ENCODE results near the gene KRT82.

DNA sequence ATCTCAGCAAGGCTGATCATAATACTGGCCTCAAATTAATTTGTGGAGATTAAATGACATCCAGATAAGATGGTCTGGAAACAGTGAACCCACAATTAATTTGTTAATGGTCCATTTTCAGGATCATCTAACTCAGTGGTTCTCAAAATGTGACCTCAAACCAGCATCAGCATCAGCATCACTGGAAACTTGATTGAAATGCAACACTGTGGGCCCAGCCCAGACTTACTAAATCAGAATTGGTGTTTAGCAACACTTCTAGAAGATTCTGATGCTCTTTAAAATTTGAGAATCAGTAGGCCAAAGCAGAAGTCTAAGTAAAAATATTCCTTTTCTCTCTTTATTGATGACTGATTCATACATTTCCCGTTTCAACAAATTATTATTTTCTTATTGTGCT, 10.7 kb upstream of the KRT82 start:
- TF ChIP-seq, protein P1, sequence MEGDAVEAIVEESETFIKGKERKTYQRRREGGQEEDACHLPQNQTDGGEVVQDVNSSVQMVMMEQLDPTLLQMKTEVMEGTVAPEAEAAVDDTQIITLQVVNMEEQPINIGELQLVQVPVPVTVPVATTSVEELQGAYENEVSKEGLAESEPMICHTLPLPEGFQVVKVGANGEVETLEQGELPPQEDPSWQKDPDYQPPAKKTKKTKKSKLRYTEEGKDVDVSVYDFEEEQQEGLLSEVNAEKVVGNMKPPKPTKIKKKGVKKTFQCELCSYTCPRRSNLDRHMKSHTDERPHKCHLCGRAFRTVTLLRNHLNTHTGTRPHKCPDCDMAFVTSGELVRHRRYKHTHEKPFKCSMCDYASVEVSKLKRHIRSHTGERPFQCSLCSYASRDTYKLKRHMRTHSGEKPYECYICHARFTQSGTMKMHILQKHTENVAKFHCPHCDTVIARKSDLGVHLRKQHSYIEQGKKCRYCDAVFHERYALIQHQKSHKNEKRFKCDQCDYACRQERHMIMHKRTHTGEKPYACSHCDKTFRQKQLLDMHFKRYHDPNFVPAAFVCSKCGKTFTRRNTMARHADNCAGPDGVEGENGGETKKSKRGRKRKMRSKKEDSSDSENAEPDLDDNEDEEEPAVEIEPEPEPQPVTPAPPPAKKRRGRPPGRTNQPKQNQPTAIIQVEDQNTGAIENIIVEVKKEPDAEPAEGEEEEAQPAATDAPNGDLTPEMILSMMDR (IDR thresholded peaks at IDR 0.05) = no peak
- TF ChIP-seq POLR2AphosphoS5 (IDR thresholded peaks at IDR 0.05) (no peak), EP300 (IDR thresholded peaks at IDR 0.05) (no peak), POLR2A (IDR thresholded peaks at IDR 0.05) (no peak)

Data from suprapubic skin (tissue), 4 donors.